NCI-H82 treated with DMSO at 0.1 percent for 48 hours (cell line): ENCODE data around the gene TNFSF11.

Experiments
- DNase-seq: peaks from one replicate; lab custom pipeline; 2025; ENCODE audit not compliant: unreplicated experiment; lab: John Stamatoyannopoulos, UW

The TNFSF11 gene

GRCh38 chr13:42652642-42653415 is 78.9 kb downstream of the TNFSF11 start:
- no peak for DNase-seq

- no peak for DNase-seq
Observed at GRCh38 chr13:42653679-42654078, 79.7 kb downstream of the TNFSF11 start.

DNA sequence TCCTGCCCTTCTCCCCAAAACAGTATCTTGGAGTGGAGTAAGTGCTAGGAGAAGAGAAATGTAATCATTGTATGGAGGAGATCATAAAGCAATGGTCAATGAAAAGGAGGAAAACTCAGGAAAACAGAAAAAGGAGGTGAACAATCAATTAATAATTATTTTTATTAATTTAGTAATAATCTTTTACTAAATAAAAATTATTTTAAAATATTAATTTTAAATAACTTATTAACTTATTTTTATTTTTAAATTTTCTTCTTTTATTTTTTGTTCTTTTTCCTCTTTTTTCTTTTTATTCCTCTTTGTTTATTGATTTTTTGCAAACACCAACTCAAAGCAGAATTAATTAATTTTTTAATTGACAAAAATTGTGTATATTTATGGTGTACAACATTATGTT is 80.3 kb downstream of the TNFSF11 start:
- DNase-seq = no peak

DNA sequence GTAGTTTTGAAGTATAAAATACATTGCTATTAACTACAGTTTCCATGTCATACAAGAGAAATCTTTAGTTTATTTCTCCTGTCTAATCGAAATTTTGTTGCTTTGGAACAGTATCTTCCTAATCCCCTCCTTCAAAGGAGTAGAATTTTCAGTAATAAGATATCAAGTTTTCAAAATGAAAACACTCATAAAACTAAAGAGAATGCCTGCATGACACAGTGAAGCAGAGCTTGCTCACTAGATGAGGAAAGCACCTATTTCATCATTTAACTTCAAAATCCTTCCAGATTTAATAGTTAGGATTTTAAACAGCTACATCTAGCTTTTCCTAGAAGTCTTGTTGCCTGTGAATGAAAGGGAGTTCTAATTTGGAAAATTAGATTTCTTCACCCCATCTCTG is 80.8 kb downstream of the TNFSF11 start:
- DNase-seq = no peak

- DNase-seq = peak; percentile 75
Observed at GRCh38 chr13:42656161-42656560, 82.2 kb downstream of the TNFSF11 start.

DNA sequence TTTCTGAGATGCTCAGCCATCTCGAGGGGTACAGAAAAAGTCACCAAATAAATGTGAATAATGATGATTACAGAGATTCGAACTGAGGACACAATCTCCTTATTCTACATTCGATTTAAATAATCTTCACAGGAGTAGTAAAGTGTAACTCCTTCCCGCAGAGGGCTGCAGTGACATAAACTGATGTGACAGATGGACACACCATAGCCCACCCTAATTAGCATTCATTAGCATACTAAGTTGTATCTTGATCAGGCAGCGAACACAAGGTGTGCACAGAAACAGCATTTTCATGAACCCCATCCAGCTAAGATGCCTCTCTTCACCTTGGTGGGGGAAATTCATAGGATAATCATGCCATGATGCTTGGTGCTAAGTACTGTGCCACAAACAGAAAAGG is 83.0 kb downstream of the TNFSF11 start:
- DNase-seq = no peak
